H9 (cell line): ENCODE measurements around the gene ZMIZ1. TPM values are rescaled to one million over a fixed set of nuclear protein-coding genes. Genes with fewer than 3 reads are reported as not detected.
A peak's percentile ranks its signal among the peaks of the same experiment; 100 is the strongest.

Experiments used
- DNase-seq: peaks from one replicate; pipeline ENCODE4 v3.0.0-alpha.2; 2017
- H2AFZ ChIP-seq: one replicate; pipeline ENCODE4 v1.6.1; 2013; ENCODE audit warnings: mild to moderate bottlenecking, low read length, control low read depth, moderate library complexity
- H2AK5ac ChIP-seq: 2 replicates; pipeline ENCODE4 v1.6.1; 2013; ENCODE audit warnings: low read length, control low read depth, mixed read lengths; ENCODE audit not compliant: insufficient read length
- H2BK120ac ChIP-seq: one replicate; pipeline ENCODE4 v1.6.1; 2013; ENCODE audit warnings: low read depth, mild to moderate bottlenecking, low read length, control low read depth, inconsistent platforms; ENCODE audit not compliant: poor library complexity, severe bottlenecking
- H2BK12ac ChIP-seq: 2 replicates; pipeline ENCODE4 v1.6.1; 2013; ENCODE audit warnings: low read length, control low read depth, mixed read lengths, low read depth; ENCODE audit not compliant: insufficient read length
- H2BK15ac ChIP-seq: 2 replicates; pipeline ENCODE4 v1.6.1; 2013; ENCODE audit warnings: low read depth, low read length, control low read depth
- H2BK20ac ChIP-seq: one replicate; pipeline ENCODE4 v1.6.1; 2013; ENCODE audit warnings: low read depth, mild to moderate bottlenecking, low read length, control low read depth, inconsistent platforms; ENCODE audit not compliant: poor library complexity, severe bottlenecking
- H2BK5ac ChIP-seq: 2 replicates; pipeline ENCODE4 v1.6.1; 2013; ENCODE audit warnings: low read length, control low read depth, mixed read lengths; ENCODE audit not compliant: insufficient read length
- H3K14ac ChIP-seq: 2 replicates; pipeline ENCODE4 v1.6.1; 2013; ENCODE audit warnings: low read length, control low read depth; ENCODE audit not compliant: insufficient read depth
- H3K18ac ChIP-seq: 2 replicates; pipeline ENCODE4 v1.6.1; 2013; ENCODE audit warnings: low read depth, mild to moderate bottlenecking, mixed read lengths, low read length, control low read depth; ENCODE audit not compliant: insufficient read length
- H3K23ac ChIP-seq: 2 replicates; pipeline ENCODE4 v1.6.1; 2013; ENCODE audit warnings: low read length, control low read depth, mixed read lengths, low read depth; ENCODE audit not compliant: insufficient read length
- H3K23me2 ChIP-seq: 2 replicates; pipeline ENCODE4 v1.6.1; 2013; ENCODE audit warnings: low read depth, mild to moderate bottlenecking, mixed read lengths, low read length, control low read depth; ENCODE audit not compliant: insufficient read length, poor library complexity, severe bottlenecking
- H3K27ac ChIP-seq: 2 replicates; pipeline ENCODE4 v1.5.1; 2013; ENCODE audit warnings: low read length, control low read depth, mixed read lengths, low read depth; ENCODE audit not compliant: insufficient read length
- H3K27me3 ChIP-seq: 2 replicates; pipeline ENCODE4 v1.6.1; 2013; ENCODE audit warnings: low read length, control low read depth, inconsistent platforms; ENCODE audit not compliant: insufficient read depth
- H3K4ac ChIP-seq: 2 replicates; pipeline ENCODE4 v1.6.1; 2013; ENCODE audit warnings: low read depth, mild to moderate bottlenecking, control low read depth, inconsistent platforms, low read length, moderate library complexity
- H3K4me1 ChIP-seq: 2 replicates; pipeline ENCODE4 v1.6.1; 2013; ENCODE audit warnings: low read length, control low read depth, inconsistent platforms; ENCODE audit not compliant: insufficient read depth
- H3K4me2 ChIP-seq: 2 replicates; pipeline ENCODE4 v1.6.1; 2013; ENCODE audit warnings: low read length, control low read depth, mixed read lengths; ENCODE audit not compliant: insufficient read length, insufficient read depth
- H3K56ac ChIP-seq: 2 replicates; pipeline ENCODE4 v1.6.1; 2013; ENCODE audit warnings: low read depth, mild to moderate bottlenecking, mixed read lengths, low read length, control low read depth; ENCODE audit not compliant: insufficient read length
- H3K79me1 ChIP-seq: 2 replicates; pipeline ENCODE4 v1.6.1; 2013; ENCODE audit warnings: low read depth, mild to moderate bottlenecking, moderate library complexity, low read length, control low read depth, inconsistent platforms; ENCODE audit not compliant: insufficient read depth, poor library complexity, severe bottlenecking
- H3K79me2 ChIP-seq: 2 replicates; pipeline ENCODE4 v1.6.1; 2013; ENCODE audit warnings: low read length, control low read depth, inconsistent platforms; ENCODE audit not compliant: insufficient read depth
- H3K9ac ChIP-seq: 2 replicates; pipeline ENCODE4 v1.6.1; 2013; ENCODE audit warnings: low read length, control low read depth, mixed read lengths; ENCODE audit not compliant: insufficient read length; ENCODE audit errors: extremely low read depth
- H3K9me3 ChIP-seq: one replicate; pipeline ENCODE4 v1.6.1; 2013; ENCODE audit warnings: low read depth, low read length, inconsistent platforms; ENCODE audit not compliant: control insufficient read depth
- H3T11ph ChIP-seq: one replicate; pipeline ENCODE4 v1.6.1; 2013; ENCODE audit warnings: mild to moderate bottlenecking, low read length, control low read depth, inconsistent platforms
- H4K20me1 ChIP-seq: one replicate; pipeline ENCODE4 v1.6.1; 2013; ENCODE audit not compliant: control insufficient read depth, insufficient read length, insufficient read depth
- H4K5ac ChIP-seq: 2 replicates; pipeline ENCODE4 v1.6.1; 2013; ENCODE audit warnings: low read depth, mild to moderate bottlenecking, mixed read lengths, low read length, control low read depth; ENCODE audit not compliant: insufficient read length
- H4K8ac ChIP-seq: replicated peaks from 2 replicates; pipeline ENCODE4 v1.6.1; 2013; ENCODE audit warnings: low read length, control low read depth, mixed read lengths, low read depth; ENCODE audit not compliant: insufficient read length
- H4K91ac ChIP-seq: 2 replicates; pipeline ENCODE4 v1.6.1; 2013; ENCODE audit warnings: low read depth, mild to moderate bottlenecking, moderate library complexity, mixed read lengths, low read length, control low read depth; ENCODE audit not compliant: insufficient read length
- H3K27ac Mint-ChIP-seq, 3 experiments: 2 replicates in 2 of 3; 3 replicates in 1 of 3; pipeline ENCODE4 v1.8.0; 2020 to 2021; ENCODE audit warnings: mixed read lengths in 3 of 3, mild to moderate bottlenecking in 1 of 3, moderate library complexity in 1 of 3
- H3K27me3 Mint-ChIP-seq: 2 replicates; pipeline ENCODE4 v1.8.0; 2021; ENCODE audit warnings: low read depth, mild to moderate bottlenecking, moderate library complexity, mixed read lengths
- H3K36me3 Mint-ChIP-seq, 3 experiments: 2 replicates in 2 of 3; 3 replicates in 1 of 3; pipeline ENCODE4 v1.8.0; 2020 to 2021; ENCODE audit warnings: low read depth in 3 of 3, mixed read lengths in 3 of 3; ENCODE audit not compliant: insufficient read depth in 1 of 3
- H3K4me1 Mint-ChIP-seq, 2 experiments: 2 replicates each; pipeline ENCODE4 v1.8.0; 2020; ENCODE audit warnings: mixed read lengths in 2 of 2
- H3K4me3 Mint-ChIP-seq, 2 experiments: 2 replicates in 1 of 2; 3 replicates in 1 of 2; pipeline ENCODE4 v1.8.0; 2020 to 2021; ENCODE audit warnings: mild to moderate bottlenecking in 2 of 2, mixed read lengths in 2 of 2, moderate library complexity in 1 of 2
- H3K9me3 Mint-ChIP-seq, 2 experiments: 2 replicates in 1 of 2; 3 replicates in 1 of 2; pipeline ENCODE4 v1.8.0; 2020; ENCODE audit warnings: mild to moderate bottlenecking in 2 of 2, mixed read lengths in 2 of 2, moderate library complexity in 1 of 2
- CTCF ChIP-seq: fragments of 200-600 bp; sonication (generic); conservative IDR thresholded peaks from 3 replicates; pipeline ENCODE4 v1.8.0; 2021; ENCODE audit warnings: antibody characterized with exemption, mild to moderate bottlenecking
- WGBS: extraction: QIAGEN DNeasy Blood & Tissue Kit; methylation state at CpG from one replicate; pipeline ENCODE4 v1.1.7; 2013; ENCODE audit warnings: missing lambda C conversion rate, low lambda C conversion rate, mixed read lengths; ENCODE audit not compliant: insufficient read length; ENCODE audit errors: extremely low coverage; 5-methylcytosine and 5-hydroxymethylcytosine counted together
- total RNA-seq: library from RNA; stranded (reverse); gene quantifications from 2 replicates; pipeline ENCODE4 v1.2.1, GENCODE V29; 2021

The ZMIZ1 gene
- total RNA-seq, 1 experiment from 2014 or later = 36.9 TPM

GRCh38 chr10:79155301-79156081, 86.7 kb downstream of the ZMIZ1 start:
- Histone ChIP-seq H2AK5ac (no peak overlapping the region), H4K8ac (no peak overlapping the region), H3K27me3 (no peaks in the 10 kb centered on the region), H3K4ac (peak overlapping the region; percentile 16; the same call in 1 of the 2 replicates), H2BK20ac (no peak overlapping the region), H2AFZ (no peak overlapping the region), H3K9ac (no peak overlapping the region), H2BK5ac (no peak overlapping the region), H3K23ac (no peak overlapping the region), H3K79me2 (no peaks in the 10 kb centered on the region), H4K91ac (peak overlapping the region; percentile 40), H3K18ac (no peak overlapping the region), H3K56ac (no peak overlapping the region), H2BK15ac (no peak overlapping the region), H3K27ac (no peak overlapping the region), H3K79me1 (no peaks in the 10 kb centered on the region), H3K23me2 (no peaks in the 10 kb centered on the region), H3T11ph (no peak overlapping the region), H3K14ac (no peak overlapping the region), H3K4me2 (no peak overlapping the region), H2BK12ac (no peak overlapping the region), H2BK120ac (no peak overlapping the region), H4K5ac (no peak overlapping the region), H3K9me3 (no peaks in the 10 kb centered on the region), H3K4me1 (peaks cover 21% of the 10 kb centered on the region; the same call in 1 of the 2 replicates), H4K20me1 (no peaks in the 10 kb centered on the region)
- DNase-seq = no peak
- Mint-ChIP-seq H3K27me3 (no peaks in the 10 kb centered on the region), H3K27ac (peak overlapping the region; percentile 82 to 97 (median 89); a peak in 6 of 7 replicates), H3K4me1 (peaks cover 59 to 64% of the 10 kb centered on the region in 2 experiments), H3K36me3 (no peaks in the 10 kb centered on the region; a peak in 2 of 7 replicates), H3K9me3 (no peaks in the 10 kb centered on the region), H3K4me3 (no peak overlapping the region)
- no CpG with 5 or more reads among the region's 14 CpGs for WGBS
- 0 out of 3 replicates have a peak, but pooled peaks have one; percentile 11 for TF ChIP-seq CTCF
